SK-N-SH (cell line): ENCODE results near the gene DCXR. TPM values are rescaled to one million over a fixed set of nuclear protein-coding genes. Genes with fewer than 3 reads are reported as not detected.

Experiments used
- CTCF ChIA-PET: fragments of 300-600, 350-600 bp; formaldehyde crosslinking; extraction: SDS; loops from one replicate; lab custom pipeline; 2021; lab: Yijun Ruan, JAX
- POLR2A ChIA-PET: fragments of 350-600 bp; sonication (Branson Sonifier 250); formaldehyde crosslinking; extraction: SDS; loops from one replicate; lab custom pipeline; 2020; ENCODE audit warnings: antibody characterized with exemption, inconsistent platforms; lab: Yijun Ruan, JAX
- DNase-seq: peaks from one replicate; pipeline ENCODE4 v3.0.0; 2012
- H2AFZ ChIP-seq: fragments of 200-600 bp; sonication (generic); 2 replicates; pipeline ENCODE4 v1.8.1; 2016; ENCODE audit warnings: antibody characterized with exemption, mild to moderate bottlenecking, low read depth
- H3F3A ChIP-seq: fragments of 200-600 bp; sonication (generic); replicated peaks from 2 replicates; pipeline ENCODE3; 2016; ENCODE audit warnings: antibody characterized with exemption, mild to moderate bottlenecking; ENCODE audit not compliant: insufficient read depth
- H3K27ac ChIP-seq, 2 experiments: fragments of 200-500 bp in 1 of 2; fragments of 200-600 bp in 1 of 2; sonication (Bioruptor generic) in 1 of 2; sonication (generic), shearing (Covaris generic) in 1 of 2; 2 replicates each; pipeline versions ENCODE4 v1.5.1 to v1.6.1; 2014 to 2016; ENCODE audit warnings: low read depth in 2 of 2, inconsistent platforms in 1 of 2, low read length in 1 of 2, mild to moderate bottlenecking in 1 of 2, mixed read lengths in 1 of 2
- H3K27me3 ChIP-seq: fragments of 200-600 bp; sonication (generic), shearing (Covaris generic); 2 replicates; pipeline ENCODE4 v1.6.1; 2016; ENCODE audit warnings: mixed run types; ENCODE audit not compliant: insufficient read depth
- H3K36me3 ChIP-seq, 2 experiments: fragments of 200-500 bp in 1 of 2; fragments of 200-600 bp in 1 of 2; sonication (Bioruptor generic) in 1 of 2; sonication (generic) in 1 of 2; replicated peaks in 1 of 2; 2 replicates each; pipeline versions ENCODE3 to v1.5.1; 2014 to 2016; ENCODE audit warnings: low read length in 1 of 2, mild to moderate bottlenecking in 1 of 2; ENCODE audit not compliant: insufficient read depth in 2 of 2, control insufficient read depth in 1 of 2
- H3K4me1 ChIP-seq, 2 experiments: fragments of 200-500 bp in 1 of 2; fragments of 200-600 bp in 1 of 2; sonication (Bioruptor generic) in 1 of 2; sonication (generic), shearing (Covaris generic) in 1 of 2; 2 replicates each; pipeline versions ENCODE4 v1.5.1 to v1.6.1; 2014 to 2016; ENCODE audit warnings: low read depth in 1 of 2, low read length in 1 of 2, mixed run types in 1 of 2; ENCODE audit not compliant: insufficient read depth in 2 of 2, control insufficient read depth in 1 of 2
- H3K4me2 ChIP-seq: fragments of 200-600 bp; sonication (generic), shearing (Covaris generic); 2 replicates; pipeline ENCODE4 v1.6.1; 2017; ENCODE audit warnings: mixed run types
- H3K4me3 ChIP-seq, 2 experiments: fragments of 200-500 bp in 1 of 2; fragments of 200-600 bp in 1 of 2; sonication (Bioruptor generic) in 1 of 2; sonication (generic), shearing (Covaris generic) in 1 of 2; 2 replicates each; pipeline versions ENCODE4 v1.5.1 to v1.8.1; 2014 to 2016; ENCODE audit warnings: low read depth in 2 of 2, inconsistent platforms in 1 of 2, low read length in 1 of 2, mild to moderate bottlenecking in 1 of 2, mixed read lengths in 1 of 2, moderate library complexity in 1 of 2
- H3K79me2 ChIP-seq: fragments of 200-600 bp; sonication (generic); 2 replicates; pipeline ENCODE4 v1.8.1; 2017; ENCODE audit warnings: mild to moderate bottlenecking; ENCODE audit not compliant: insufficient read depth
- H3K9ac ChIP-seq: fragments of 200-600 bp; sonication (generic); 2 replicates; pipeline ENCODE4 v1.6.1; 2017; ENCODE audit warnings: mixed run types
- H3K9me2 ChIP-seq: fragments of 200-600 bp; sonication (generic); 2 replicates; pipeline ENCODE4 v1.6.1; 2017; ENCODE audit warnings: mixed run types
- H3K9me3 ChIP-seq: fragments of 200-600 bp; sonication (generic); 2 replicates; pipeline ENCODE4 v1.6.1; 2017; ENCODE audit warnings: mixed run types, mild to moderate bottlenecking, moderate library complexity
- H4K20me1 ChIP-seq: fragments of 200-600 bp; sonication (generic); 2 replicates; pipeline ENCODE4 v1.6.1; 2017; ENCODE audit warnings: mild to moderate bottlenecking, mixed run types; ENCODE audit not compliant: insufficient read depth
- CHD2 ChIP-seq: fragments of 150-350 bp; IDR thresholded peaks from 2 replicates; pipeline ENCODE4 v1.6.1; 2018; ENCODE audit warnings: low read length; ENCODE audit not compliant: partially characterized antibody
- ELF1 ChIP-seq: IDR thresholded peaks from 2 replicates; pipeline ENCODE4 v1.4.0; 2012
- EP300 ChIP-seq, 2 experiments: IDR thresholded peaks; 2 replicates each; pipeline versions ENCODE4 v1.4.0 to v1.6.1; 2012; ENCODE audit warnings: borderline replicate concordance in 1 of 2, low read depth in 1 of 2, low read length in 1 of 2
- EZH2phosphoT487 ChIP-seq: fragments of 200-600 bp; sonication (generic); IDR thresholded peaks from 2 replicates; pipeline ENCODE4 v1.6.1; 2017; ENCODE audit warnings: low read depth, mixed run types, mild to moderate bottlenecking, antibody characterized with exemption, moderate library complexity, borderline replicate concordance
- GATA2 ChIP-seq: sonication (generic); formaldehyde crosslinking; IDR thresholded peaks from 2 replicates; pipeline ENCODE4 v1.5.0; 2020; ENCODE audit warnings: mild to moderate bottlenecking, missing genetic modification reagents
- IRF3 ChIP-seq: fragments of 150-350 bp; IDR thresholded peaks from 2 replicates; pipeline ENCODE4 v1.6.1; 2016; ENCODE audit warnings: mild to moderate bottlenecking, low read depth, low read length
- JUND ChIP-seq: IDR thresholded peaks from 2 replicates; pipeline ENCODE4 v1.4.0; 2012
- MAX ChIP-seq: IDR thresholded peaks from 2 replicates; pipeline ENCODE4 v1.4.0; 2012; ENCODE audit warnings: low read depth
- PBX3 ChIP-seq: IDR thresholded peaks from 2 replicates; pipeline ENCODE4; 2012
- POLR2AphosphoS5 ChIP-seq: IDR thresholded peaks from 2 replicates; pipeline ENCODE4 v1.6.1; 2012; ENCODE audit warnings: low read depth, low read length
- RXRA ChIP-seq: IDR thresholded peaks from 2 replicates; pipeline ENCODE4 v1.4.0; 2012; ENCODE audit warnings: low read depth, mild to moderate bottlenecking, borderline replicate concordance
- SIN3A ChIP-seq: IDR thresholded peaks from 2 replicates; pipeline ENCODE4 v1.6.1; 2012; ENCODE audit warnings: low read depth, mild to moderate bottlenecking, low read length, moderate library complexity, borderline replicate concordance
- SMC3 ChIP-seq: IDR thresholded peaks from 2 replicates; pipeline ENCODE4 v1.6.1; 2012; ENCODE audit warnings: low read depth, low read length, improper control_type of control experiment
- TAF1 ChIP-seq: IDR thresholded peaks from 2 replicates; pipeline ENCODE4 v1.6.1; 2012; ENCODE audit warnings: low read depth, mild to moderate bottlenecking, low read length, moderate library complexity, borderline replicate concordance
- TEAD4 ChIP-seq: IDR thresholded peaks from 2 replicates; pipeline ENCODE4 v1.4.0; 2012; ENCODE audit warnings: mild to moderate bottlenecking, borderline replicate concordance; ENCODE audit not compliant: insufficient read depth
- USF2 ChIP-seq: fragments of 150-350 bp; IDR thresholded peaks from 2 replicates; pipeline ENCODE4 v1.6.1; 2017; ENCODE audit warnings: antibody characterized with exemption, low read length, low read depth, borderline replicate concordance
- YY1 ChIP-seq: IDR thresholded peaks from 2 replicates; pipeline ENCODE4 v1.4.0; 2012; ENCODE audit warnings: low read depth, mild to moderate bottlenecking
- WGBS: methylation state at CpG from one replicate; pipeline ENCODE4 v1.1.6; 2017; ENCODE audit warnings: low lambda C conversion rate; 5-methylcytosine and 5-hydroxymethylcytosine counted together
- polyA plus RNA-seq, 3 experiments: library from polyadenylated mRNA; depleted of rRNA; stranded (reverse); fragments of >200 nt; gene quantifications; 2 replicates each; pipeline ENCODE4 v1.2.3, GENCODE V29; 2012

DCXR gene
- polyA plus RNA-seq, 1 of the 3 experiments (the other 2 are of a cell fraction): 190 TPM

GRCh38 chr17:82018152-82018988 lies 19.1 kb downstream of the DCXR start:
- H3K4me2 ChIP-seq: no peak overlapping the region
- ChIA-PET CTCF (interaction anchor here (0.6 to 35.7 kb wide), 9 partner anchors 8 to 91 kb away, joined by 3 to 1216 read pairs (median 43); partner anchors contain the start of genes MAFG, MYADML2, NOTUM and RAC3), POLR2A (interaction anchor here (0.7 kb wide), 1 partner anchor 18 kb away, joined by 3 read pairs; no protein-coding TSS in a partner anchor)
- peak; percentile 38 for TF ChIP-seq PBX3
- TF ChIP-seq POLR2AphosphoS5: peak; percentile 14; the same call in 1 of the 2 replicates
- TF ChIP-seq ELF1: no peak
- peaks cover 32% of the 10 kb centered on the region for H3F3A ChIP-seq
- H4K20me1 ChIP-seq: peaks cover 17% of the 10 kb centered on the region
- no peak for DNase-seq
- H3K79me2 ChIP-seq: peaks cover 29% of the 10 kb centered on the region
- H3K9me2 ChIP-seq: no peaks in the 10 kb centered on the region
- H3K27ac ChIP-seq: no peak overlapping the region
- no peak overlapping the region for H2AFZ ChIP-seq
- 79% methylated on average over 14 of the region's 19 CpGs for whole genome bisulfite sequencing
- no peaks in the 10 kb centered on the region for H3K9me3 ChIP-seq
- H3K27me3 ChIP-seq: no peaks in the 10 kb centered on the region
- H3K4me1 ChIP-seq: peaks cover 12 to 33% of the 10 kb centered on the region in 2 experiments; a peak in 3 of 4 replicates
- H3K4me3 ChIP-seq: no peak overlapping the region
- H3K36me3 ChIP-seq: peaks cover 7 to 23% of the 10 kb centered on the region in 2 experiments
- no peak overlapping the region for H3K9ac ChIP-seq

- WGBS: 86% methylated on average over 12 of the region's 13 CpGs
- POLR2A ChIA-PET: no interaction called here
- CTCF ChIA-PET: interaction anchor here (0.9 to 35.7 kb wide), 2 partner anchors 13 to 52 kb away, joined by 5 to 1216 read pairs; partner anchors contain the start of gene NOTUM
- H3K4me3 ChIP-seq: no peak overlapping the region
- no peak overlapping the region for H2AFZ ChIP-seq
- peaks cover 29% of the 10 kb centered on the region for H3K79me2 ChIP-seq
- peaks cover 32% of the 10 kb centered on the region for H3F3A ChIP-seq
- no peak overlapping the region for H3K9ac ChIP-seq
- no peaks in the 10 kb centered on the region for H3K27me3 ChIP-seq
- H3K4me1 ChIP-seq: peaks cover 12 to 40% of the 10 kb centered on the region in 2 experiments; a peak in 3 of 4 replicates
- DNase-seq: no peak
- H3K27ac ChIP-seq: no peak overlapping the region
- H3K36me3 ChIP-seq: peaks cover 7 to 23% of the 10 kb centered on the region in 2 experiments
- TF ChIP-seq MAX: no peak
- no peak for TF ChIP-seq YY1
- no peak for TF ChIP-seq ELF1
- TF ChIP-seq USF2: no peak
- no peak for TF ChIP-seq EP300 (IDR thresholded peaks at IDR 0.05; ENCODE audit: borderline replicate concordance in 1 of 2, low read depth in 1 of 2, low read length in 1 of 2)
- TF ChIP-seq TAF1: no peak
- no peak for TF ChIP-seq CHD2
- TF ChIP-seq EZH2phosphoT487: no peak
- TF ChIP-seq POLR2AphosphoS5: no peak
- TF ChIP-seq SIN3A: no peak
- no peak for TF ChIP-seq JUND
- no peak for TF ChIP-seq SMC3
- no peak for TF ChIP-seq TEAD4
- no peak for TF ChIP-seq RXRA
- TF ChIP-seq PBX3: no peak
- TF ChIP-seq IRF3: no peak
- TF ChIP-seq GATA2: no peak
- H3K9me2 ChIP-seq: no peaks in the 10 kb centered on the region
- H3K4me2 ChIP-seq: no peak overlapping the region
- H4K20me1 ChIP-seq: peaks cover 17% of the 10 kb centered on the region
- no peaks in the 10 kb centered on the region for H3K9me3 ChIP-seq
Observed at GRCh38 chr17:82017612-82018151, 19.8 kb downstream of the DCXR start.
